Smooth muscle cell (in vitro differentiated cells): ENCODE data around the gene PYY. TPM values are rescaled to one million over a fixed set of nuclear protein-coding genes. Genes with fewer than 3 reads are reported as not detected.

Experiments used
- DNase-seq: peaks from one replicate; lab custom pipeline; 2025; ENCODE audit not compliant: unreplicated experiment; lab: John Stamatoyannopoulos, UW
- H2AFZ ChIP-seq: fragments of 200-600 bp; sonication (generic); 2 replicates; pipeline ENCODE4 v1.6.0; 2016; ENCODE audit warnings: antibody characterized with exemption, low read depth, mild to moderate bottlenecking
- H3F3A ChIP-seq: fragments of 200-600 bp; sonication (generic); 2 replicates; pipeline ENCODE4 v1.6.0; 2017; ENCODE audit warnings: antibody characterized with exemption, low read depth
- H3K27ac ChIP-seq: fragments of 200-600 bp; sonication (generic); 2 replicates; pipeline ENCODE4 v1.5.1; 2016; ENCODE audit warnings: low read depth, mild to moderate bottlenecking
- H3K27me3 ChIP-seq: fragments of 200-600 bp; sonication (generic); 2 replicates; pipeline ENCODE4 v1.6.1; 2016; ENCODE audit warnings: low read depth, mild to moderate bottlenecking
- H3K36me3 ChIP-seq: fragments of 200-600 bp; sonication (generic); 2 replicates; pipeline ENCODE4 v1.5.1; 2016; ENCODE audit warnings: low read depth
- H3K4me1 ChIP-seq: fragments of 200-600 bp; sonication (generic); 2 replicates; pipeline ENCODE4 v1.5.1; 2016; ENCODE audit warnings: low read depth
- H3K4me2 ChIP-seq: fragments of 200-600 bp; sonication (generic); 2 replicates; pipeline ENCODE4 v1.6.0; 2016; ENCODE audit warnings: mild to moderate bottlenecking
- H3K4me3 ChIP-seq: fragments of 200-600 bp; sonication (generic); 2 replicates; pipeline ENCODE4 v1.5.1; 2016; ENCODE audit warnings: mild to moderate bottlenecking
- H3K79me2 ChIP-seq: fragments of 200-600 bp; sonication (generic); 2 replicates; pipeline ENCODE4 v1.6.0; 2016; ENCODE audit warnings: low read depth, mild to moderate bottlenecking
- H3K9ac ChIP-seq: fragments of 200-600 bp; sonication (generic); 2 replicates; pipeline ENCODE4 v1.6.0; 2016; ENCODE audit warnings: low read depth
- H3K9me3 ChIP-seq: fragments of 200-600 bp; sonication (generic); replicated peaks from 2 replicates; pipeline ENCODE4 v1.5.1; 2016; ENCODE audit warnings: low read depth
- H4K20me1 ChIP-seq: fragments of 200-600 bp; sonication (generic); 2 replicates; pipeline ENCODE4 v1.6.0; 2016; ENCODE audit warnings: low read depth
- WGBS: methylation state at CpG from one replicate; pipeline ENCODE4 v1.1.7; 2016; ENCODE audit warnings: low lambda C conversion rate; 5-methylcytosine and 5-hydroxymethylcytosine counted together
- polyA plus RNA-seq: library from polyadenylated mRNA; unstranded; fragments of >200 nt; fragmentation: Nextera tagmentation; extraction: Ambion mirVana; gene quantifications from 2 replicates; pipeline ENCODE4 v1.2.1, GENCODE V29; 2016
- total RNA-seq: library from RNA; depleted of rRNA; stranded (reverse); fragments of >200 nt; gene quantifications from 2 replicates; pipeline ENCODE4 v1.2.3, GENCODE V29; 2014
- TF ChIP-seq, protein P1 (sequence below): fragments of 200-600 bp; sonication (generic); IDR thresholded peaks from 2 replicates; pipeline ENCODE4 v1.5.1; 2017; ENCODE audit warnings: borderline replicate concordance, mild to moderate bottlenecking, antibody characterized with exemption; ENCODE audit not compliant: insufficient read depth, poor library complexity, severe bottlenecking

PYY gene
- total and polyA plus RNA-seq, 2 experiments from 2014 or later, result not detected

DNA sequence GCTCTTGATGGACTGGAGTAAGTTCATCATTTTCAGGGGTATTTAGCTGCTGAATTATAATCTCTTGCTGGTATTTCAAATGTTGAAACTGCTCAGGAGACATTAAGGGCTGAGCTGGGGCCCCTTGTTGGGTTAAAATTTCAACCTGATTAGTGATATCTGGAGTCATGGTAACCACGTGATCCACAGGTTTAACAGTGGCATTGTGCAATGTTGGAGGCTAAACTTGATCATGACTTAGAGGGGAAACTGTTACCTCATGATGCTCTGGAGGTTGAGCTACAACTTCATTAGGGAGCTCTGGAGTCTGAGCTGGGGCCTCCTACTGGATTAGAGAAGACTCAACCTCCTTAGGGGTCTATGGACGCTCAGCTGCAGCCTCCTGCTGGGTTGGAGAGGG, 29.2 kb downstream of the PYY start:
- Histone ChIP-seq H3K79me2 (no peaks in the 10 kb centered on the region), H4K20me1 (no peaks in the 10 kb centered on the region), H3K4me1 (no peaks in the 10 kb centered on the region), H3K27me3 (peaks cover 62% of the 10 kb centered on the region), H3K9ac (no peak overlapping the region), H3K9me3 (no peaks in the 10 kb centered on the region), H3F3A (no peaks in the 10 kb centered on the region), H3K27ac (no peak overlapping the region), H2AFZ (no peak overlapping the region), H3K4me3 (no peak overlapping the region), H3K36me3 (no peaks in the 10 kb centered on the region), H3K4me2 (no peak overlapping the region)
- TF ChIP-seq, protein P1, sequence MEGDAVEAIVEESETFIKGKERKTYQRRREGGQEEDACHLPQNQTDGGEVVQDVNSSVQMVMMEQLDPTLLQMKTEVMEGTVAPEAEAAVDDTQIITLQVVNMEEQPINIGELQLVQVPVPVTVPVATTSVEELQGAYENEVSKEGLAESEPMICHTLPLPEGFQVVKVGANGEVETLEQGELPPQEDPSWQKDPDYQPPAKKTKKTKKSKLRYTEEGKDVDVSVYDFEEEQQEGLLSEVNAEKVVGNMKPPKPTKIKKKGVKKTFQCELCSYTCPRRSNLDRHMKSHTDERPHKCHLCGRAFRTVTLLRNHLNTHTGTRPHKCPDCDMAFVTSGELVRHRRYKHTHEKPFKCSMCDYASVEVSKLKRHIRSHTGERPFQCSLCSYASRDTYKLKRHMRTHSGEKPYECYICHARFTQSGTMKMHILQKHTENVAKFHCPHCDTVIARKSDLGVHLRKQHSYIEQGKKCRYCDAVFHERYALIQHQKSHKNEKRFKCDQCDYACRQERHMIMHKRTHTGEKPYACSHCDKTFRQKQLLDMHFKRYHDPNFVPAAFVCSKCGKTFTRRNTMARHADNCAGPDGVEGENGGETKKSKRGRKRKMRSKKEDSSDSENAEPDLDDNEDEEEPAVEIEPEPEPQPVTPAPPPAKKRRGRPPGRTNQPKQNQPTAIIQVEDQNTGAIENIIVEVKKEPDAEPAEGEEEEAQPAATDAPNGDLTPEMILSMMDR, result no peak
- no peak for DNase-seq
- 56% methylated on average over 2 of the region's 2 CpGs for whole genome bisulfite sequencing

DNA sequence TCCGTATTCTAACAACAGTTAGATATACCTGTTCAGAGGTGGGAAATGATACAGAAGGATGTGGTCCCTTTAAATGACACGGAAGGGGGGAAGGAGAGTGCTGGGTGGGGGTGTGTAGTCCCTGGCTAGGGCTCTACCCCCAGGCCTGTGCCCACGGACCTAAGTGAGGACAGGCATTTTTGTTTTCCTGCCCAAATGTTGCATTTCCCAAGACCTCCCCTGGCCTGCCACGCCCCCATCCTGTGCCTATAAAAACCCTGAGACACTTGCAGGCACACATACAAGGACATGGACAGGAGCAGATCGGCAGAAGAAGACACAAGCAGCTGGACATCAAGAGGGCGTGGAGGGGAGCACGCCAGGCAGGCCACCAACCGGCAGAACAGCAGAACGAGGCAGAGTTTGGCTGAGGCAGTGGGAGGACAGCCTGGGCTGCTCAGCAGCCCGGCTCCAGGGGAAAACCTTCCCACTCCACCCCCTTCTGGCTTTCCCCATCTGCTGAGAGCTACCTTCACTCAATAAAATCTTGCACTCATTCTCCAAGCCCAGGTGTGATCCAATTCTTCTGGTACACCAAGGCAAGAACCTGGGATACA, 33.1 kb downstream of the PYY start:
- Histone ChIP-seq H3F3A (no peaks in the 10 kb centered on the region), H3K9me3 (no peaks in the 10 kb centered on the region), H4K20me1 (no peaks in the 10 kb centered on the region), H3K27ac (no peak overlapping the region), H3K27me3 (peaks cover 52% of the 10 kb centered on the region), H2AFZ (no peak overlapping the region), H3K9ac (no peak overlapping the region), H3K4me1 (no peaks in the 10 kb centered on the region), H3K4me2 (no peak overlapping the region), H3K79me2 (no peaks in the 10 kb centered on the region), H3K36me3 (no peaks in the 10 kb centered on the region), H3K4me3 (no peak overlapping the region)
- no peak for DNase-seq
- 79% methylated on average over 10 of the region's 10 CpGs for WGBS
- TF ChIP-seq, protein P1, result no peak

DNA sequence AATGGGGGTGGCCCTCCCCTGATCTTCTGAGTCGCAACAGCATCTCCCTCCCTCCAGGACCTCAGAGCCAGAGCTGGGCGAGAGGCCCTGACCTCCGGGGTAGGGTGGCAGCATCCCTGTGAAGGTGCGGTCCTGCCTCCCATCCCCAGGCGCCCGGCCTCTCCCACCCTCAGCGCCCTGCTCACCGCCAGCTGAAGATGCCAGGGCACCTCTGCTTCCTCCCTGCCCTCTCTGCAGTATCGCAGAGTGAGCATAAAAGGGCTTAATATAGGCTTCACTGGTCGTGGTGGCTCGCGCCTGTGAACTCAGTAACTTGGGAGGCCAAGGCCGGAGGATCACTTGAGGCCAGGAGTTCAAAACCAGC, 35.7 kb downstream of the PYY start:
- Histone ChIP-seq H3K79me2 (no peaks in the 10 kb centered on the region), H3K4me1 (no peaks in the 10 kb centered on the region), H3K9ac (no peak overlapping the region), H3K36me3 (no peaks in the 10 kb centered on the region), H3K27me3 (peaks cover 47% of the 10 kb centered on the region), H3K27ac (no peak overlapping the region), H3K4me2 (no peak overlapping the region), H3F3A (no peaks in the 10 kb centered on the region), H3K9me3 (no peaks in the 10 kb centered on the region), H2AFZ (no peak overlapping the region), H3K4me3 (no peak overlapping the region), H4K20me1 (no peaks in the 10 kb centered on the region)
- TF ChIP-seq, protein P1, result no peak
- WGBS, result 74% methylated on average over 13 of the region's 13 CpGs
- no peak for DNase-seq

DNA sequence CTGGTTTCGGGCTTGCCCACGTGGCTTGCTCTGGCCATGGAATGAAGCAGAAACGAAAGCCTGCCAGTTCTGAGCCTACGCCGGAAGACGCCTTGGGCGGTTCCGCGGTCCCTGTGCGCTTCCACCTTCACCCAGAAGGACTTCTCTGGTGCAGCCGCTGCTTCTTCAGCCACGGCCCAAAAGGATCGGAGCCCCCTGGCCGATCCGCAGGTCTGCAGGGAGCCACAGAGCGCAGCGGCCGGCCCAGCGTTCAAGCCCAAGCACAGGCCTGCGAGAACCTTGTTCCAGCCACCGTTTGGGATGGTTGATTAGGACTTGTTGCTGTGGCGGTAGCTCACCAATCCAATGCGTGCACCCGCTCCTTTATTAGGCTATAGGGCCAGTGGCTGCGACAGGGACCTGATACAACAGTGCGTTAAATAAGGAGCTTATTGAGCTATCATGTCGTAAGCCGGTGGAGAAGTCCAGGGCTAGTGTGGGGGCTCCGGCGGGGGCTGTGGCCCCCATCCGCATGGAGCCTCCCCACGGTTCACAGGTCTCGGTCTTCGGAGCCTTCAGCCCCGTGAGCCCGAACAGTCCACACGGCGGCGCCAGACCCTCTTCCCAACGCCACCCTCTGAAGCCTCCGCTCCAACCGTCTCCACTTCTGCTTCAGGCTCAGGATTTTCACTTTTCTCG, 36.3 kb downstream of the PYY start:
- no peak overlapping the region for H3K4me3 ChIP-seq

More for the DNA sequence above, 36.3 kb downstream of the PYY start:
- H3K4me1 ChIP-seq, result no peaks in the 10 kb centered on the region
- no peaks in the 10 kb centered on the region for H4K20me1 ChIP-seq
- H3K27ac ChIP-seq, result no peak overlapping the region
- H2AFZ ChIP-seq, result no peak overlapping the region
- H3K27me3 ChIP-seq, result peaks cover 46% of the 10 kb centered on the region
- 30% methylated on average over 43 of the region's 43 CpGs for WGBS
- TF ChIP-seq, protein P1, result peak; percentile 28
- no peaks in the 10 kb centered on the region for H3K79me2 ChIP-seq
- no peaks in the 10 kb centered on the region for H3K9me3 ChIP-seq
- no peaks in the 10 kb centered on the region for H3F3A ChIP-seq
- no peak overlapping the region for H3K9ac ChIP-seq
- no peak for DNase-seq
- peak overlapping the region; percentile 40 for H3K4me2 ChIP-seq
- H3K36me3 ChIP-seq, result no peaks in the 10 kb centered on the region
